ENCODE measurements around the gene CREB5. TPM values are rescaled to one million over a fixed set of nuclear protein-coding genes. Genes with fewer than 3 reads are reported as not detected.

Gene CREB5
- total RNA-seq, 6 donors from 2014 or later: 8.3 to 34.6 (median 15.3) TPM

DNA sequence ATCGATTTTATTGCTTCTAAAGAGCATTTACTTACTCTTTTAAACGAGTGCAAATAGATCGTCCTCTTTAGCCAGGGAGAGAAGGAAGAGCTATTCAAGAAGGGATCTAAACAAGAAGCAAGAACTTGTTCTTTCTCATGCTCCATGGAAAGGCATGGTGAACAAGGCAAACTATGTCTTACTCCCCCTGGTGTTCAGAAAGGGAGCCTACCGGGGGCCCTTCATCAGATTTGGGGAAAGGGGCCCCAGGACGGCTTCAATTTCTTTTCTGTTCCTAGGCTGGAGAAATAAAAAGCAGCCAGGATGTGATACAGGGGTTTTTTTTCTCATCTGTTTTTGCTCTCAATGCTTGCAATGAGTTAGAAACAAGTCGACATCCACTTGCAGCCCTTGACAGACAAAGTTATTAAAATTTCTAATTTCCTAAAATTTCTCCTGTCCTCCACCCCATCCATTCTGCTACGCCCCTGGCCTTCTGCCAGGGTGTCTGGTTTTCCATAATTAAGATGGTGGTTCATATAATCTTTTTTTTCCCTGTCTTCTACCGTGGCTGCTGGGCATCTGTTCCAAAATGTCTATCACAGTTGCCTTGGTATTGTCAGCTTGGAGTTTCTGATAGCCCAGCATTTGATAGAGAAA is 214.4 kb downstream of the CREB5 start:
- TF ChIP-seq, protein P1, sequence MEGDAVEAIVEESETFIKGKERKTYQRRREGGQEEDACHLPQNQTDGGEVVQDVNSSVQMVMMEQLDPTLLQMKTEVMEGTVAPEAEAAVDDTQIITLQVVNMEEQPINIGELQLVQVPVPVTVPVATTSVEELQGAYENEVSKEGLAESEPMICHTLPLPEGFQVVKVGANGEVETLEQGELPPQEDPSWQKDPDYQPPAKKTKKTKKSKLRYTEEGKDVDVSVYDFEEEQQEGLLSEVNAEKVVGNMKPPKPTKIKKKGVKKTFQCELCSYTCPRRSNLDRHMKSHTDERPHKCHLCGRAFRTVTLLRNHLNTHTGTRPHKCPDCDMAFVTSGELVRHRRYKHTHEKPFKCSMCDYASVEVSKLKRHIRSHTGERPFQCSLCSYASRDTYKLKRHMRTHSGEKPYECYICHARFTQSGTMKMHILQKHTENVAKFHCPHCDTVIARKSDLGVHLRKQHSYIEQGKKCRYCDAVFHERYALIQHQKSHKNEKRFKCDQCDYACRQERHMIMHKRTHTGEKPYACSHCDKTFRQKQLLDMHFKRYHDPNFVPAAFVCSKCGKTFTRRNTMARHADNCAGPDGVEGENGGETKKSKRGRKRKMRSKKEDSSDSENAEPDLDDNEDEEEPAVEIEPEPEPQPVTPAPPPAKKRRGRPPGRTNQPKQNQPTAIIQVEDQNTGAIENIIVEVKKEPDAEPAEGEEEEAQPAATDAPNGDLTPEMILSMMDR (IDR thresholded peaks at IDR 0.05): peak in 5 of 6 experiments; percentile 24 to 55 (median 45)
- TF ChIP-seq POLR2AphosphoS5 (IDR thresholded peaks at IDR 0.05): no peak
- H3K4me3 ChIP-seq: no peak overlapping the region
- H3K27me3 ChIP-seq: no peaks in the 10 kb centered on the region
- H3K36me3 ChIP-seq: no peaks in the 10 kb centered on the region
- ATAC-seq (ENCODE audit: low FRiP score in 2 of 2): peak; percentile 44 to 58
- no peak overlapping the region for H3K27ac ChIP-seq
- WGBS, 2 donors: 39 to 40% methylated on average over 8 of the region's 8 CpGs
- no peak for DNase-seq
- H3K9me3 ChIP-seq: no peaks in the 10 kb centered on the region
- peaks cover 0 to 14% (median 0%) of the 10 kb centered on the region in 4 donors for H3K4me1 ChIP-seq

DNA sequence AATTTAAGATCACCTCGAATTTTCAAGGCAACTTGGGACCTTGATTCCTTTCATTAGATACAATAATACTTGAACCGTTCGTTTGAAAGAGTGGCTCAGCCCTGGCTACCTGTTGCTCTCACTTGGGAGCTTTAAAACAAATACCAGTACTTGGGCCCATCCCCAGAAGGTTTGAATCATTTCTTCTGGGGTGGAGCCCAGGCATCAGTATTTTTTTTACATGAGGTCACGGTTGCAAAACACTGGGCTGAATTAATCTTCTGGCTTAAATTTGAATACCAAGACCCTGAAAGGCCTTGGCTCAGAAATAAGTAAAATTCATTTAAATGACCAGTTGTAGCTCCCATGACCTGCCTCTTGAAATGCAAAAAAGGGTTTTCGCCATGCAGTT is 214.9 kb downstream of the CREB5 start:
- Histone ChIP-seq H3K36me3 (no peaks in the 10 kb centered on the region), H3K9me3 (no peaks in the 10 kb centered on the region), H3K27ac (no peak overlapping the region), H3K4me3 (no peak overlapping the region), H3K27me3 (no peaks in the 10 kb centered on the region), H3K4me1 (peaks cover 0 to 14% (median 0%) of the 10 kb centered on the region in 4 donors)
- ATAC-seq (ENCODE audit: low FRiP score in 2 of 2) (peak in 1 of 2 donors; percentile 73), DNase-seq (no peak)
- WGBS, 2 donors: 83 to 86% methylated on average over 5 of the region's 5 CpGs
- TF ChIP-seq, protein P1 (IDR thresholded peaks at IDR 0.05): no peak
- TF ChIP-seq POLR2A (IDR thresholded peaks at IDR 0.05): no peak

- DNase-seq (no peak), ATAC-seq (ENCODE audit: low FRiP score in 2 of 2) (peak in 1 of 2 donors; percentile 28)
- no peaks in the 10 kb centered on the region for H3K36me3 ChIP-seq
- TF ChIP-seq, protein P1 (IDR thresholded peaks at IDR 0.05): no peak
- TF ChIP-seq POLR2AphosphoS5 (IDR thresholded peaks at IDR 0.05) (no peak), EP300 (IDR thresholded peaks at IDR 0.05) (no peak), POLR2A (IDR thresholded peaks at IDR 0.05) (no peak)
- no peak overlapping the region for H3K4me3 ChIP-seq
- WGBS, 2 donors: 52 to 59% methylated on average over 4 of the region's 4 CpGs
- no peaks in the 10 kb centered on the region for H3K27me3 ChIP-seq
- no peaks in the 10 kb centered on the region for H3K9me3 ChIP-seq
- peaks cover 0 to 14% (median 0%) of the 10 kb centered on the region in 4 donors for H3K4me1 ChIP-seq
- H3K27ac ChIP-seq: no peak overlapping the region
These were observed 215.6 kb downstream of the CREB5 start for GRCh38 chr7:28627896-28628295.

- H3K27ac ChIP-seq: no peak overlapping the region
- TF ChIP-seq POLR2A (IDR thresholded peaks at IDR 0.05) (no peak), POLR2AphosphoS5 (IDR thresholded peaks at IDR 0.05) (no peak), EP300 (IDR thresholded peaks at IDR 0.05) (no peak)
- TF ChIP-seq, protein P1 (IDR thresholded peaks at IDR 0.05): no peak
- no peak overlapping the region for H3K4me3 ChIP-seq
- WGBS, 2 donors: 59 to 87% methylated on average over 4 of the region's 4 CpGs
- no peak for DNase-seq
- peak in 1 of 2 donors; percentile 50 for ATAC-seq (ENCODE audit: low FRiP score in 2 of 2)
- peaks cover 0 to 14% (median 0%) of the 10 kb centered on the region in 4 donors for H3K4me1 ChIP-seq
- no peaks in the 10 kb centered on the region for H3K27me3 ChIP-seq
- no peaks in the 10 kb centered on the region for H3K9me3 ChIP-seq
- H3K36me3 ChIP-seq: no peaks in the 10 kb centered on the region
These were observed 217.0 kb downstream of the CREB5 start for GRCh38 chr7:28629216-28629842.

DNA sequence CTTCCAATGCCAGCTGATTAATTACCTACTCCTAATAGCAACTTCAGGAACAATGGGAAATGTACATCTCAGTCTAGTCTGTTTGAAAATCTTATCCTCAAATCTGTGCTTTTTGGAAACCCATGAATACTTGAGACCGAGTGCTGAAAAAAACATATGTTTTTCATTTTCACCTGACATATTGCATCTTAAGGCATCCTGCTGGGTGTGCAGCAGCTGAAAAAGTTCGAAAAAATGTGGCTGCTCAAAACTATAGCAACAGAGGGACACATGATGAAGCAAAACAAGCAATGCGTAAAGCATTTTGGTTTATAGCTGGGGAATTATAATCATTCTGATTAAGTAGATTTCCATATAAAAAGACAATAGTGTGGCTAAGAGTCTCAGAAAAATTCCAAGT is 218.0 kb downstream of the CREB5 start:
- Histone ChIP-seq H3K27ac (no peak overlapping the region), H3K4me1 (peaks cover 0 to 14% (median 0%) of the 10 kb centered on the region in 4 donors), H3K4me3 (no peak overlapping the region), H3K9me3 (no peaks in the 10 kb centered on the region), H3K27me3 (no peaks in the 10 kb centered on the region), H3K36me3 (no peaks in the 10 kb centered on the region)
- TF ChIP-seq POLR2A (IDR thresholded peaks at IDR 0.05) (no peak), EP300 (IDR thresholded peaks at IDR 0.05) (no peak), POLR2AphosphoS5 (IDR thresholded peaks at IDR 0.05) (no peak)
- TF ChIP-seq, protein P1 (IDR thresholded peaks at IDR 0.05): no peak
- 82 to 90% methylated on average over 3 of the region's 3 CpGs for WGBS, 2 donors
- ATAC-seq (ENCODE audit: low FRiP score in 2 of 2) (no peak), DNase-seq (no peak)
